ENCODE data around the gene ACTMAP. TPM values are rescaled to one million over a fixed set of nuclear protein-coding genes. Genes with fewer than 3 reads are reported as not detected.
A peak's percentile ranks its signal among the peaks of the same experiment; 100 is the strongest.

Gene ACTMAP
- total and polyA plus RNA-seq, 4 donors, result 0.88 to 6.1 (median 3.7) TPM

GRCh38 chr19:40742477-40742876 lies 7.8 kb downstream of the ACTMAP start:
- ATAC-seq (ENCODE audit: low FRiP score), result peak; percentile 16

GRCh38 chr19:40741527-40742390 lies 8.5 kb downstream of the ACTMAP start:
- intact Hi-C loops (cut with DNase I), result no loop called here
- Histone ChIP-seq H3K27ac (ENCODE audit: low read depth in 1 of 2, low read length in 2 of 2) (no peak overlapping the region), H3K4me3 (ENCODE audit: low read length in 2 of 2) (no peak overlapping the region), H3K4me1 (ENCODE audit: control insufficient read depth in 1 of 2, insufficient read depth in 2 of 2, low read length in 2 of 2) (no peaks in the 10 kb centered on the region), H3K27me3 (ENCODE audit: control insufficient read depth in 1 of 2, insufficient read depth in 2 of 2, low read length in 1 of 2) (no peaks in the 10 kb centered on the region), H3K36me3 (ENCODE audit: control insufficient read depth in 1 of 2, insufficient read depth in 2 of 2, low read length in 1 of 2) (peaks cover 0 to 8% of the 10 kb centered on the region in 2 donors), H3K9me3 (ENCODE audit: control insufficient read depth, low read length) (no peaks in the 10 kb centered on the region)
- DNase-seq (no peak), ATAC-seq (ENCODE audit: low FRiP score) (no peak)
- 78 to 80% methylated on average over 10 of the region's 10 CpGs for WGBS, 2 donors

More at GRCh38 chr19:40742477-40742876, 7.8 kb downstream of the ACTMAP start:
- DNase-seq, result no peak
- H3K9me3 ChIP-seq (ENCODE audit: control insufficient read depth, low read length), result no peaks in the 10 kb centered on the region
- no peaks in the 10 kb centered on the region for H3K4me1 ChIP-seq (ENCODE audit: control insufficient read depth in 1 of 2, insufficient read depth in 2 of 2, low read length in 2 of 2)
- no peak overlapping the region for H3K27ac ChIP-seq (ENCODE audit: low read depth in 1 of 2, low read length in 2 of 2)
- H3K4me3 ChIP-seq (ENCODE audit: low read length in 2 of 2), result no peak overlapping the region
- H3K27me3 ChIP-seq (ENCODE audit: control insufficient read depth in 1 of 2, insufficient read depth in 2 of 2, low read length in 1 of 2), result no peaks in the 10 kb centered on the region
- H3K36me3 ChIP-seq (ENCODE audit: control insufficient read depth in 1 of 2, insufficient read depth in 2 of 2, low read length in 1 of 2), result peaks cover 0 to 5% of the 10 kb centered on the region in 2 donors
- intact Hi-C loops (cut with DNase I), result no loop called here
- WGBS, 2 donors, result 79 to 81% methylated on average over 17 of the region's 17 CpGs

- intact Hi-C loops (cut with DNase I), result no loop called here
- no peak overlapping the region for H3K4me3 ChIP-seq (ENCODE audit: low read length in 2 of 2)
- no peak overlapping the region for H3K27ac ChIP-seq (ENCODE audit: low read depth in 1 of 2, low read length in 2 of 2)
- H3K4me1 ChIP-seq (ENCODE audit: control insufficient read depth in 1 of 2, insufficient read depth in 2 of 2, low read length in 2 of 2), result no peaks in the 10 kb centered on the region
- H3K9me3 ChIP-seq (ENCODE audit: control insufficient read depth, low read length), result no peaks in the 10 kb centered on the region
- peaks cover 0 to 8% of the 10 kb centered on the region in 2 donors for H3K36me3 ChIP-seq (ENCODE audit: control insufficient read depth in 1 of 2, insufficient read depth in 2 of 2, low read length in 1 of 2)
- H3K27me3 ChIP-seq (ENCODE audit: control insufficient read depth in 1 of 2, insufficient read depth in 2 of 2, low read length in 1 of 2), result no peaks in the 10 kb centered on the region
- DNase-seq (no peak), ATAC-seq (ENCODE audit: low FRiP score) (peak; percentile 61)
- 43 to 44% methylated on average over 6 of the region's 6 CpGs for WGBS, 2 donors
Measured at GRCh38 chr19:40740747-40741146, 9.5 kb downstream of the ACTMAP start.

GRCh38 chr19:40739871-40740703 lies 10.2 kb downstream of the ACTMAP start:
- Histone ChIP-seq H3K9me3 (ENCODE audit: control insufficient read depth, low read length) (no peaks in the 10 kb centered on the region), H3K4me3 (ENCODE audit: low read length in 2 of 2) (no peak overlapping the region), H3K27ac (ENCODE audit: low read depth in 1 of 2, low read length in 2 of 2) (no peak overlapping the region), H3K4me1 (ENCODE audit: control insufficient read depth in 1 of 2, insufficient read depth in 2 of 2, low read length in 2 of 2) (no peaks in the 10 kb centered on the region), H3K36me3 (ENCODE audit: control insufficient read depth in 1 of 2, insufficient read depth in 2 of 2, low read length in 1 of 2) (peaks cover 0 to 11% of the 10 kb centered on the region in 2 donors), H3K27me3 (ENCODE audit: control insufficient read depth in 1 of 2, insufficient read depth in 2 of 2, low read length in 1 of 2) (no peaks in the 10 kb centered on the region)
- intact Hi-C loops (cut with DNase I), result no loop called here
- WGBS, 2 donors, result 71 to 73% methylated on average over 14 to 16 of the region's 16 CpGs
- DNase-seq (no peak), ATAC-seq (ENCODE audit: low FRiP score) (peak; percentile 23)

- no peak overlapping the region for H3K4me3 ChIP-seq (ENCODE audit: low read length in 2 of 2)
- WGBS, 2 donors, result 79 to 80% methylated on average over 22 of the region's 22 CpGs
- H3K36me3 ChIP-seq (ENCODE audit: control insufficient read depth in 1 of 2, insufficient read depth in 2 of 2, low read length in 1 of 2), result peaks cover 0 to 12% of the 10 kb centered on the region in 2 donors
- no peaks in the 10 kb centered on the region for H3K9me3 ChIP-seq (ENCODE audit: control insufficient read depth, low read length)
- no peaks in the 10 kb centered on the region for H3K4me1 ChIP-seq (ENCODE audit: control insufficient read depth in 1 of 2, insufficient read depth in 2 of 2, low read length in 2 of 2)
- DNase-seq (no peak), ATAC-seq (ENCODE audit: low FRiP score) (no peak)
- no peak overlapping the region for H3K27ac ChIP-seq (ENCODE audit: low read depth in 1 of 2, low read length in 2 of 2)
- intact Hi-C loops (cut with DNase I), result no loop called here
- H3K27me3 ChIP-seq (ENCODE audit: control insufficient read depth in 1 of 2, insufficient read depth in 2 of 2, low read length in 1 of 2), result no peaks in the 10 kb centered on the region
Measured at GRCh38 chr19:40739030-40739839, 11.0 kb downstream of the ACTMAP start.

GRCh38 chr19:40737102-40737644 lies 13.1 kb downstream of the ACTMAP start:
- ATAC-seq (ENCODE audit: low FRiP score), result no peak
- Histone ChIP-seq H3K36me3 (ENCODE audit: control insufficient read depth in 1 of 2, insufficient read depth in 2 of 2, low read length in 1 of 2) (peaks cover 0 to 16% of the 10 kb centered on the region in 2 donors), H3K9me3 (ENCODE audit: control insufficient read depth, low read length) (no peaks in the 10 kb centered on the region), H3K4me1 (ENCODE audit: control insufficient read depth in 1 of 2, insufficient read depth in 2 of 2, low read length in 2 of 2) (no peaks in the 10 kb centered on the region), H3K27ac (ENCODE audit: low read depth in 1 of 2, low read length in 2 of 2) (no peak overlapping the region), H3K4me3 (ENCODE audit: low read length in 2 of 2) (no peak overlapping the region), H3K27me3 (ENCODE audit: control insufficient read depth in 1 of 2, insufficient read depth in 2 of 2, low read length in 1 of 2) (no peaks in the 10 kb centered on the region)
- intact Hi-C loops (cut with DNase I), result no loop called here
- 84 to 85% methylated on average over 9 of the region's 9 CpGs for WGBS, 2 donors
- DNase-seq, result no peak

- no peak for ATAC-seq (ENCODE audit: low FRiP score)
- Histone ChIP-seq H3K4me3 (ENCODE audit: low read length in 2 of 2) (no peak overlapping the region), H3K36me3 (ENCODE audit: control insufficient read depth in 1 of 2, insufficient read depth in 2 of 2, low read length in 1 of 2) (peaks cover 0 to 16% of the 10 kb centered on the region in 2 donors), H3K9me3 (ENCODE audit: control insufficient read depth, low read length) (no peaks in the 10 kb centered on the region), H3K4me1 (ENCODE audit: control insufficient read depth in 1 of 2, insufficient read depth in 2 of 2, low read length in 2 of 2) (no peaks in the 10 kb centered on the region), H3K27me3 (ENCODE audit: control insufficient read depth in 1 of 2, insufficient read depth in 2 of 2, low read length in 1 of 2) (no peaks in the 10 kb centered on the region), H3K27ac (ENCODE audit: low read depth in 1 of 2, low read length in 2 of 2) (no peak overlapping the region)
- 85 to 95% methylated on average over 9 of the region's 9 CpGs for WGBS, 2 donors
- no peak for DNase-seq
- intact Hi-C loops (cut with DNase I), result no loop called here
Measured at GRCh38 chr19:40736661-40737060, 13.6 kb downstream of the ACTMAP start.

All from aorta (tissue), 5 donors.